ACC112 (cell line): Measurements from ENCODE around the gene PLAC1.

Source experiments
- H2AFZ ChIP-seq: fragments of 200-600 bp; sonication (generic); one replicate; pipeline ENCODE4 v1.6.0; 2017; ENCODE audit warnings: antibody characterized with exemption, low read length; ENCODE audit not compliant: unreplicated experiment
- H3K27ac ChIP-seq: fragments of 200-600 bp; sonication (generic); 2 replicates; pipeline ENCODE4 v1.5.1; 2014; ENCODE audit warnings: low read depth, mild to moderate bottlenecking, antibody characterized with exemption, low read length, moderate library complexity
- H3K27me3 ChIP-seq: fragments of 200-600 bp; sonication (generic); 2 replicates; pipeline ENCODE4 v1.6.1; 2014; ENCODE audit warnings: mild to moderate bottlenecking, antibody characterized with exemption, low read length, moderate library complexity, mixed read lengths; ENCODE audit not compliant: insufficient read depth
- H3K36me3 ChIP-seq: fragments of 200-600 bp; sonication (generic); 2 replicates; pipeline ENCODE4 v1.6.1; 2016; ENCODE audit warnings: mild to moderate bottlenecking, antibody characterized with exemption, low read length, moderate library complexity, mixed read lengths; ENCODE audit not compliant: insufficient read depth
- H3K4me1 ChIP-seq: fragments of 200-600 bp; sonication (generic); one replicate; pipeline ENCODE4 v1.6.1; 2016; ENCODE audit warnings: low read length, mixed read lengths; ENCODE audit not compliant: insufficient read depth, unreplicated experiment, control insufficient read depth
- H3K4me3 ChIP-seq: fragments of 200-600 bp; sonication (generic); 2 replicates; pipeline ENCODE4 v1.5.1; 2014; ENCODE audit warnings: mild to moderate bottlenecking, low read depth, low read length
- H3K79me2 ChIP-seq: fragments of 200-600 bp; sonication (generic); one replicate; pipeline ENCODE4 v1.6.0; 2016; ENCODE audit warnings: low read length; ENCODE audit not compliant: control insufficient read depth, unreplicated experiment, insufficient read depth

The PLAC1 gene

DNA sequence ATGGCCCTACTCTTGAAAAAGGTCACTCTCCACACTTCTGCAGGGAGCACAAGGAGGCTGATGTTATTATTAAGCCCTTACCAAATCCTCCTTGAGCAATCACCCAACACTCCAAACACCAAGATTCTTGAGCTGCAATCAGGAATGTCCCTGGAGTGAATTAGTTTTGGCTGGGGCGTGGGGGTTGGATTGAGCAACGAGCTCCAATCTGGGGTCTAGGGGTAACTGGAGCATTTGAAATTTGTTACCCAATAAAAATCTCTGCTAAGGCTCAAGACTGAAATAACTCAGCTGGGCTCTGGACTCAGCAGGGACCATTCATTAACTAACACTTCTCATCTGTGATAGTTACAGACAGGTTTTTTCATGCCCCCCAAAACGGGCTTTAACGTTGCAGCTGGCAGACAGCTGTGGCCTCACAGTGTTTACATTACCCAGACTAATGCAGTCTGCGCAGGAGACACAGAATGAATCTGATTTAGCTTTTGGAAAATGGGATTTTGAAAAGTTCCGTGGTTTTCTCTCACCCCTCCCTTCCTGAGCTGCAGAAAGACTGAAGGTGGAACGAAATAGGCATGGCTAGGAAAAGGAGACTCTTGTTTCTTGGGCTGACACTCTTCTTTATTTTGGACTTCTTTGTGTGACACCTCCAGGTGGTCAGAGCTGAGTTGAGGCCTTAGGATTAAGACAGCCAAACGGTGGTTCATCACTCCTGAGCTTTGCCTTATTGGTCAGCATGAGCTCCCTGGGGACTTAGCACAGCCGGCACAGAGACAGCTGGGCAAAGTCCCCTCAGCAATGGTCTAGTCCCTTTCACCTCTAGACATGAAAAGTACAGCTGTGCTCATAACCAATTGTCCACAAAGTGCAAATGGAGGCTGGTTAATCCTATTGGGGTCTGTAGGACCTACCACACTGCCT, 26.6 kb downstream of the PLAC1 start:
- H3K4me3 ChIP-seq = no peak overlapping the region
- H3K79me2 ChIP-seq = no peaks in the 10 kb centered on the region
- H2AFZ ChIP-seq = no peak overlapping the region
- H3K4me1 ChIP-seq = no peaks in the 10 kb centered on the region
- H3K27me3 ChIP-seq = no peaks in the 10 kb centered on the region
- H3K36me3 ChIP-seq = no peaks in the 10 kb centered on the region
- no peak overlapping the region for H3K27ac ChIP-seq

DNA sequence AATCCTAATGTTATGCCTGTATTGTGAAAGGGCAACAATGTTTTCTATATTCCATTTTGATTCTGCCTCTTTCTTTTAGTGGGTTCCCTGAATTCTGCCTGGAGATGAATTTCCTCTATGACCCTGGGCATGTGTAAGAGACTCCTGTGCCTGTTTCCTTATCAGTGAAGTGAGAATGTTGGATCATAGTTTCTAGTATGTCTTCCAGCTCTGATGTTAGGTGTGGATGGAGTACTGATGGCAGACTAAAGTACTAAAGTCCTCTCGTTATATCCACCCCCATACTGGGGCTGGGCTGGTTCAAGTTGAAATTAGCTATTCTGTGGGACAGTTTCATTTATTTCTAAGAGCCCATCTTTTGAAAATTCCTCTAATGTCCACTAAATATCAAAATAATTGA, 29.6 kb downstream of the PLAC1 start:
- no peaks in the 10 kb centered on the region for H3K36me3 ChIP-seq
- no peaks in the 10 kb centered on the region for H3K27me3 ChIP-seq
- no peak overlapping the region for H3K4me3 ChIP-seq
- H3K4me1 ChIP-seq = peaks cover 19% of the 10 kb centered on the region
- H3K27ac ChIP-seq = no peak overlapping the region
- H3K79me2 ChIP-seq = no peaks in the 10 kb centered on the region
- H2AFZ ChIP-seq = no peak overlapping the region

DNA sequence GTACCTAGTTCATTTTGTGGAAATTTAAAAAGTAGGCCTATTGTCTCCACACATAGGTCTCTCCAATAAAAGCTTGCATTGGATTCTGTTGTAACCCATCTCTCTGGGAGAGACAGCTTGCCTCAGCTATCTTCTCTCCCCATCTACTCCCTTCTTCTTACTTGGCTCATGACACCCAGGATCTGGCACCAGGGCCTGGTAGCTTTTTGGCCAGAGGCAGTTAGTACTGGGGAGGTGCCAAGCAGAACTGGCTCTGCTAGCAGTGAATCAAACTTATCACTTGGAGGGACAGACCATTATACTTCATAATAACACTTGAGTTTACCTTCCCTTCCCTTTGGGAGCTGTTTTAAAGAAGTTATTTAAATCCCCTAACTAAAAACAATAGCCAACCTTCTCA, 31.8 kb downstream of the PLAC1 start:
- Histone ChIP-seq H3K4me1 (peaks cover 42% of the 10 kb centered on the region), H3K27me3 (no peaks in the 10 kb centered on the region), H3K36me3 (no peaks in the 10 kb centered on the region), H2AFZ (no peak overlapping the region), H3K27ac (no peak overlapping the region), H3K79me2 (no peaks in the 10 kb centered on the region), H3K4me3 (no peak overlapping the region)

DNA sequence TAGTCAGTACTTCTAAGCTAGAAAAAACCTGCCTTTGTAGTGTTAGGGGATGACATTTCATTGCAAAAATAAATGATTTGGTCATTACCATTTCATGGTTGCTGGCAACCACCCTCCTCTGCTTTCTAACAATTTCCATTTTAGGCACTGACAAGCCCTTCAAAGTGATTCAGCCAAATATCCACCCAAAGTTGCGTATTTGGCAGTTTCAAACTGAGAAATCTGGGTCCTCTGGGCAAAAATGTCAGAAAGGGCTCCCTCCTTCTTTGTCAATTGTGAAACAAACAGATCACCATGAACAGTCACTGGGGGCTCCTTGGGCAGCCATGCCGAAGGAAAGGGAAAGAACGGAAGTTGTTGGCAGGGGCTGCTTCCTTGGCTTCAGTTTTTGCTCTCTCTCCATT, 33.0 kb downstream of the PLAC1 start:
- Histone ChIP-seq H2AFZ (peak overlapping the region; percentile 60), H3K79me2 (no peaks in the 10 kb centered on the region), H3K4me3 (no peak overlapping the region), H3K4me1 (peaks cover 47% of the 10 kb centered on the region), H3K27ac (no peak overlapping the region), H3K27me3 (no peaks in the 10 kb centered on the region), H3K36me3 (no peaks in the 10 kb centered on the region)

DNA sequence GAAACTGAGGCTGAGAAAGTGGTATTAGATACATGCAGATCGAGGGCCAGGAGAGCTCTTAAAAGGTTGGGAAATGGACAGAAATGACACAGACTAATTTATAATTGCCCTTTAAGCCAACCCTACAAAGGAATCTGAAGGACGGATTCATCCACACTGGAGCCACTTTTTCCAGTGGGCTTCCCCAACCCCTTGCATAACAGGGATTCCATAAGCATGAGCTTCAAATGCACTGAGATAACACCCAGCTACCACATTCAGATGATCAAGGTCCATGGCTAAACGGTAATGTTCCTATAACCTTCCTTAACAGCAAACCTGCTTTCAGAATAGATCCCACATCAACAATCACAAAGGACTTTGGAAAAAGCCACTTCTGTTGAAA, 34.2 kb downstream of the PLAC1 start:
- Histone ChIP-seq H3K4me3 (peak overlapping the region; percentile 40; the same call in 1 of the 2 replicates), H2AFZ (no peak overlapping the region), H3K36me3 (no peaks in the 10 kb centered on the region), H3K27ac (peak overlapping the region; percentile 84), H3K4me1 (peaks cover 54% of the 10 kb centered on the region), H3K27me3 (no peaks in the 10 kb centered on the region), H3K79me2 (no peaks in the 10 kb centered on the region)

DNA sequence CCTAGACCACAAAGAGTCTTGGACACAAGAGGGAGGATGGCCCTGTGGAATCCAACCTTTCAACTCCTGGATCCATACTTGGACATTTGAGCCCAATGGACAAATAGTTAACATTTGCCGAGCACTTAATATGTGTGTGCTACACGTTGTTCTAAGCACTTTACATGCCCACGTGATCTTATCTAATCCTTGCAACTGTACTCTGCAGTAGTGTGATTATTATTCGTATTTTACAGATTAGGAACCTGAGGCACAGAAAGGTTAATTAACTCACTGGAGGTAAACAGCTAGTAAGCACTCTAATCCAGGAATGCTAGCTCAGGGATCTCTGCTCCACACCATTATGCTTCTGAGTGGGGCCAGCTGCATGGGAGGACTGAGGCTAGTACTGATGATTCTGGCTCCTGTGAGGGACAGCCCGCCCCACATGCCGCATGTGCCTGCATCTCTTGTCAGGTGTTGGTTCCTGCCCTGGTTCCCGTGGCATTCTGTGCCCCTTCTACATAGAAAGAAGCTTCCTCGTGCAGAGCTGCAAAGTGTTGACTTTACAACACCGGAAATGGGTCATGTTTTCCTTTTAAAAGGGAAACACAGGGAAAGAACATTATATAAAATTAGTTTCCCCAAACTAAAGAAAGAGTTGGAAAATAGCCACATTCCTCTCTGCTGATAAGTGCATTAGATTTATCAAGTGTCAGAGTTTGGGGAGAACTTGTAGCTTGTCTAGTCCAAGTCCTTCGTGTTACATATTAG, 34.8 kb downstream of the PLAC1 start:
- Histone ChIP-seq H3K36me3 (no peaks in the 10 kb centered on the region), H3K4me1 (peaks cover 54% of the 10 kb centered on the region), H2AFZ (no peak overlapping the region), H3K27me3 (no peaks in the 10 kb centered on the region), H3K27ac (peak overlapping the region; percentile 84), H3K79me2 (no peaks in the 10 kb centered on the region), H3K4me3 (peak overlapping the region; percentile 40; the same call in 1 of the 2 replicates)

DNA sequence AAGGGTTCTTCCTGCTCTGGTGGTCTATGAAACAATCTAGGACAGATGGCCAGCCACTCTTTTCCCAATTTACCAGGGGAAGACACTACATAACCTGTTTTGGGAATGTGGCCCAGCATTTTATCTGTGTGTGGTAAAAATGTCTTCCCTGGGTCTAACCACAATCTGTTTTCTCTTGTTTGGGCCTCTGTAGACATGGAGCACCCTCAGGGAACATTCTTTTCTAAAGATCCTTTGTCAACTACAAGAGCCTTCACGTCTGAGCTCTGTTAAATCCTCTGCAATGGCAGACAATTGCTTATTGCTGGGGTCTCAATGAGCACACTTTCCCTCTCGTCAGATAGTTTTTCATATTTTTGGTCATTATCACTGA, 35.5 kb downstream of the PLAC1 start:
- no peaks in the 10 kb centered on the region for H3K79me2 ChIP-seq
- H3K27ac ChIP-seq = peak overlapping the region; percentile 84
- H3K27me3 ChIP-seq = no peaks in the 10 kb centered on the region
- H3K36me3 ChIP-seq = no peaks in the 10 kb centered on the region
- H2AFZ ChIP-seq = no peak overlapping the region
- H3K4me3 ChIP-seq = peak overlapping the region; percentile 12; the same call in 1 of the 2 replicates
- peaks cover 54% of the 10 kb centered on the region for H3K4me1 ChIP-seq

DNA sequence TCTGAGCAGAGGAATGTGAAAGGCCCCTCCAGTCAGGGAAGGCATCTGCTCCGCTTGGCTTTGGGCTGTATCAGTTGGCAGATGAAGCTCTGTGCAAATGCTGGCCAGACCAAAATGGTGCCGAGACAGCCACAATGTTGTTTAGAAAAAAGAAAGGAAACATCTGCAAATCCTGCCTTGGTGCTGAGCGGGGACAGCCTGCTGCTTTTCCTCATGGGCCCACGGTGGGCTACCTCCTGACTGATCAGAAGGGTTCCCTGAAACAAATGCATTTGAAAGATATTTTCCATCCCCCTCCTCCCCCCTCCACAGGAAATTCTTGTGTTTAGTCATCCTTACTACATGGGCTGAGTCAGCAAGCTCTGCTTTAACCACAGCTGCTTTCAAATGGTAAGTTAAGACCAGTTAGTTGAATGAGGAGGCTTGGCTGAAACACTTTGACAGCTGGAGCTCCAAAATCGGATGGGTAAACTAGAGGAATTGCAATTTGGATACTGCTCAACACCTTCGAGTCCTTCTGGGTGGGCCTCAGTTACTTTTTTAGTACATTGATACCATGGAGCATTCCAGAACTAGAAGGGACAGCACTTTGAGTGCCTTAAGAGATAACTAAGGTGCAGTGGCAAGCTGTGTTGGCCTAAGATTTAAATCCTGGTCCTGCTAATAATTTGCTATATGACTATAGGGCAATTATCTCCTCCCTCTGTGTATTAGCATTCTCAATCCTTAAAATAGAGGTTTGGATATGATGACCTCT, 36.0 kb downstream of the PLAC1 start:
- peaks cover 54% of the 10 kb centered on the region for H3K4me1 ChIP-seq
- peak overlapping the region; percentile 84 for H3K27ac ChIP-seq
- H3K27me3 ChIP-seq = no peaks in the 10 kb centered on the region
- H3K79me2 ChIP-seq = no peaks in the 10 kb centered on the region
- peak overlapping the region; percentile 38 for H2AFZ ChIP-seq
- no peaks in the 10 kb centered on the region for H3K36me3 ChIP-seq
- H3K4me3 ChIP-seq = peak overlapping the region; percentile 57

DNA sequence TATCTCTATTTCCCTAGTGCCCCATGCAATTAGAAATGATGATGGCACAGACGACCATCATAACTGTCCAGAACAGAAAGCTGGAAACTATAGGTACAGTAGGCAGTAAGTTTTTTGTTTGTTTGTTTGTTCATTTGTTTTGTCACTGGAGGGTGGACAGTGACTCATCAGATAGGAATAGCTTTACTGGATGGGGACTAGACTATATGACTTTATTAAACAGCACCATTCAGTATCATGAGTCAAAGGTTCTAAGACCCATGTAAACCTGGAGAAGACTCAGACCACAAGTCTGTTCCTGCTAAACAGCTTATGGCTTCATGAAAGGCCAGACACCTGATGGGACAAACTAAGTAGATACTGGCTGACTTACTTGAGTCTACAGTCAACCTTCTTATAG, 38.4 kb downstream of the PLAC1 start:
- Histone ChIP-seq H2AFZ (no peak overlapping the region), H3K36me3 (no peaks in the 10 kb centered on the region), H3K27me3 (no peaks in the 10 kb centered on the region), H3K4me3 (no peak overlapping the region), H3K4me1 (peaks cover 45% of the 10 kb centered on the region), H3K79me2 (no peaks in the 10 kb centered on the region), H3K27ac (no peak overlapping the region)

DNA sequence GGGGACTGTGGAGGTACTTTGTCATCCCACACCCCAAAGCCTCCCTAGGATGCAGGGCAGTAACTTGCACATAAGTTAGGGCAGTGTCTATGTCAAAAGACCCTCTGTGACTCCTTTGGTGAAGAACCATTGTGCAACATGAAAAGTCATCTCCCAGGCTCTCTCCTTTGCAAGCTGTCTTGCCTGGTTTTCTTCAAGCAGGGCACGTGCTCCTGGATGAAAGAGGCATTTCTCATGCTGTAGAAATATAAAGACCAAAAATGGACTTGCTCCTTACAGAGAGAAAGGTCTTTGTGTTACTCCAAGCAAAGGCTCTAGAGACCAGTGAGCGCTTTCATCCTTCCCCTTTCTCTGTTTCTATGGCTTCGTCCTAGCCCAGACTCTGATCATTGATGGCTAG, 44.9 kb downstream of the PLAC1 start:
- H3K36me3 ChIP-seq = no peaks in the 10 kb centered on the region
- H3K27me3 ChIP-seq = no peaks in the 10 kb centered on the region
- no peak overlapping the region for H2AFZ ChIP-seq
- no peaks in the 10 kb centered on the region for H3K4me1 ChIP-seq
- no peaks in the 10 kb centered on the region for H3K79me2 ChIP-seq
- H3K27ac ChIP-seq = no peak overlapping the region
- H3K4me3 ChIP-seq = no peak overlapping the region
